ENCODE results near the gene MYO7B.

The MYO7B gene

GRCh38 chr2:127630864-127631540 lies 95.5 kb downstream of the MYO7B start:
- in situ Hi-C loops (cut with MboI; ENCODE audit: low sequenced_read_pairs): no loop called here
- no peak for DNase-seq (ENCODE audit: low spot score in 2 of 2)
- Histone ChIP-seq H3K27me3 (ENCODE audit: low read depth) (no peaks in the 10 kb centered on the region), H3K9me3 (no peaks in the 10 kb centered on the region), H3K36me3 (replicated peaks) (no peaks in the 10 kb centered on the region), H3K4me3 (no peak overlapping the region), H3K4me1 (no peaks in the 10 kb centered on the region)

DNA sequence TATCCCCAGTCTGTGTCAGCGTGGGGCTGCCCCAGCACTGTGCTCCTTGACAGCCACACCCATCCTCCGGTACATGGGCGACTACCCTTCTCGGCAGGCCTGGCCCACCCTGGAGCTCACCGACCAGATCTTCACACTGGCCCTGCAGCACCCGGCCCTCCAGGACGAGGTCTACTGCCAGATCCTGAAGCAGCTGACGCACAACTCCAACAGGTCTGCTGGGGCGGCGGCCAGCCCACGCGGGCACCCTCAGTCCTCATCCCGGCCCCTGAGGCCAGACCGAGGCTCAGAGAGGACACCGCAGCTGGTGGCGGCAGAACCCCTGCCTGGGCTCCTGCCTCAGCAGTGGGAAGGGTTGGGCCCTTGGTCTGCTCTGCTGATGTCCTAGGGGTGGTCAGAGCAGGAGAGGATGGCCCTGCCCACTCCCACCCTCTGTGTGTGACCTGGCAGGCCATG lies 96.1 kb downstream of the MYO7B start:
- no peaks in the 10 kb centered on the region for H3K36me3 ChIP-seq (replicated peaks)
- no peaks in the 10 kb centered on the region for H3K9me3 ChIP-seq
- no peaks in the 10 kb centered on the region for H3K4me1 ChIP-seq
- no peak for DNase-seq (ENCODE audit: low spot score in 2 of 2)
- in situ Hi-C loops (cut with MboI; ENCODE audit: low sequenced_read_pairs): no loop called here
- H3K4me3 ChIP-seq: no peak overlapping the region
- H3K27me3 ChIP-seq (ENCODE audit: low read depth): no peaks in the 10 kb centered on the region

- no peaks in the 10 kb centered on the region for H3K4me1 ChIP-seq
- H3K27me3 ChIP-seq (ENCODE audit: low read depth): no peaks in the 10 kb centered on the region
- no peak overlapping the region for H3K4me3 ChIP-seq
- H3K36me3 ChIP-seq (replicated peaks): no peaks in the 10 kb centered on the region
- in situ Hi-C loops (cut with MboI; ENCODE audit: low sequenced_read_pairs): no loop called here
- H3K9me3 ChIP-seq: no peaks in the 10 kb centered on the region
- no peak for DNase-seq (ENCODE audit: low spot score in 2 of 2)
Measured at GRCh38 chr2:127631997-127632581, 96.6 kb downstream of the MYO7B start.

GRCh38 chr2:127632592-127633489 lies 97.4 kb downstream of the MYO7B start:
- in situ Hi-C loops (cut with MboI; ENCODE audit: low sequenced_read_pairs): no loop called here

GRCh38 chr2:127633556-127634065 lies 98.1 kb downstream of the MYO7B start:
- Histone ChIP-seq H3K9me3 (no peaks in the 10 kb centered on the region), H3K4me3 (no peak overlapping the region), H3K4me1 (no peaks in the 10 kb centered on the region), H3K36me3 (replicated peaks) (no peaks in the 10 kb centered on the region), H3K27me3 (ENCODE audit: low read depth) (no peaks in the 10 kb centered on the region)
- in situ Hi-C loops (cut with MboI; ENCODE audit: low sequenced_read_pairs): no loop called here
- DNase-seq (ENCODE audit: low spot score in 2 of 2): no peak

More at GRCh38 chr2:127632592-127633489, 97.4 kb downstream of the MYO7B start:
- no peaks in the 10 kb centered on the region for H3K4me1 ChIP-seq
- H3K27me3 ChIP-seq (ENCODE audit: low read depth): no peaks in the 10 kb centered on the region
- H3K4me3 ChIP-seq: no peak overlapping the region
- H3K36me3 ChIP-seq (replicated peaks): no peaks in the 10 kb centered on the region
- no peak for DNase-seq (ENCODE audit: low spot score in 2 of 2)
- no peaks in the 10 kb centered on the region for H3K9me3 ChIP-seq

GRCh38 chr2:127634066-127634617 lies 98.7 kb downstream of the MYO7B start:
- no peak overlapping the region for H3K4me3 ChIP-seq
- DNase-seq (ENCODE audit: low spot score in 2 of 2): no peak
- in situ Hi-C loops (cut with MboI; ENCODE audit: low sequenced_read_pairs): no loop called here
- no peaks in the 10 kb centered on the region for H3K27me3 ChIP-seq (ENCODE audit: low read depth)
- no peaks in the 10 kb centered on the region for H3K4me1 ChIP-seq
- no peaks in the 10 kb centered on the region for H3K9me3 ChIP-seq
- H3K36me3 ChIP-seq (replicated peaks): no peaks in the 10 kb centered on the region

GRCh38 chr2:127634626-127635379 lies 99.3 kb downstream of the MYO7B start:
- H3K4me1 ChIP-seq: no peaks in the 10 kb centered on the region
- H3K36me3 ChIP-seq (replicated peaks): no peaks in the 10 kb centered on the region
- DNase-seq (ENCODE audit: low spot score in 2 of 2): no peak
- in situ Hi-C loops (cut with MboI; ENCODE audit: low sequenced_read_pairs): no loop called here
- no peaks in the 10 kb centered on the region for H3K27me3 ChIP-seq (ENCODE audit: low read depth)
- H3K9me3 ChIP-seq: no peaks in the 10 kb centered on the region
- no peak overlapping the region for H3K4me3 ChIP-seq

GRCh38 chr2:127635380-127636237 lies 100.1 kb downstream of the MYO7B start:
- no peaks in the 10 kb centered on the region for H3K4me1 ChIP-seq
- in situ Hi-C loops (cut with MboI; ENCODE audit: low sequenced_read_pairs): no loop called here
- H3K9me3 ChIP-seq: no peaks in the 10 kb centered on the region
- no peaks in the 10 kb centered on the region for H3K27me3 ChIP-seq (ENCODE audit: low read depth)
- H3K4me3 ChIP-seq: no peak overlapping the region
- H3K36me3 ChIP-seq (replicated peaks): no peaks in the 10 kb centered on the region
- no peak for DNase-seq (ENCODE audit: low spot score in 2 of 2)

DNA sequence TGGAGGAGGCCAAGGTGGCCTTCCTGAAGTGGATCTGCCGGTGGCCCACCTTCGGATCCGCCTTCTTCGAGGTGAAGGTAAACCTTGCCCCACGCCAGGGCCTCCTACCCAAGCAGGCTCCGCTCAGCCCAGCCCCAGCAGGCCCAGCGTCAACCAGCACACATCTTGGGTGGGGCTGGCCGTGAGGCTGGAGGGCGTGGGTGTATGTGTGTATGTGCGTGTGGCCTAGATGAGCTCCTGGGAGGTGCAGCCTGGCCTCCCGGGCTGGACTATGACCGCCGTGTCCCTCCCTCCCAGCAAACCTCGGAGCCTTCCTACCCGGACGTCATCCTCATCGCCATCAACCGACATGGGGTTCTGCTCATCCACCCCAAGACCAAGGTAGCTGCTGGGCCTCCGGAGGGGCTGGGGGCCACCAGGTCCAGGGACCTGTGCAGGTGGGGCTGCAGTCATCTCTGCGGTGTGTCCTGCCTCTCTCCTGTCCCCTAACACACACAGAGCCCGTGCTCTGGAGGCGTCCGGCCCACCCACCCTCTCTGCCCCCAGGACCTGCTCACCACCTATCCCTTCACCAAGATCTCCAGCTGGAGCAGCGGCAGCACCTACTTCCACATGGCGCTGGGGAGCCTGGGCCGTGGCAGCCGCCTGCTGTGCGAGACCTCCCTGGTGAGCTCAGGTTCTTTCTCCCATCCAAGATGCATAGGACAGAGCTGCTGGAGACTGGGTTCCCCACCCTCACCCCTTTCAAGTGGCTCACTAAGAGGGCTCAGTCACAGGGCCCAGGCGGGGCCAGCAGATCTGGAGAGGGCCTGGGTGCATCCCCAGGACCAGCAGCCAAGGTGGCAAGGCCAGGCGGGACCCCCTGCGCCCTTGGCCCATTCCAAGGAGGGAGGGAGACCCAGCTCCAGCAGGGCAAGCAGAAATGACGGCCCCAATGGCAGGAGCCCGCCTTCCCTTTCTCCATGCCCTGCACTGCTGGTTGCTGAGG lies 101.1 kb downstream of the MYO7B start:
- Histone ChIP-seq H3K4me3 (no peak overlapping the region), H3K27me3 (ENCODE audit: low read depth) (no peaks in the 10 kb centered on the region), H3K9me3 (no peaks in the 10 kb centered on the region), H3K4me1 (no peaks in the 10 kb centered on the region), H3K36me3 (replicated peaks) (no peaks in the 10 kb centered on the region)
- in situ Hi-C loops (cut with MboI; ENCODE audit: low sequenced_read_pairs): no loop called here
- DNase-seq (ENCODE audit: low spot score in 2 of 2): no peak

DNA sequence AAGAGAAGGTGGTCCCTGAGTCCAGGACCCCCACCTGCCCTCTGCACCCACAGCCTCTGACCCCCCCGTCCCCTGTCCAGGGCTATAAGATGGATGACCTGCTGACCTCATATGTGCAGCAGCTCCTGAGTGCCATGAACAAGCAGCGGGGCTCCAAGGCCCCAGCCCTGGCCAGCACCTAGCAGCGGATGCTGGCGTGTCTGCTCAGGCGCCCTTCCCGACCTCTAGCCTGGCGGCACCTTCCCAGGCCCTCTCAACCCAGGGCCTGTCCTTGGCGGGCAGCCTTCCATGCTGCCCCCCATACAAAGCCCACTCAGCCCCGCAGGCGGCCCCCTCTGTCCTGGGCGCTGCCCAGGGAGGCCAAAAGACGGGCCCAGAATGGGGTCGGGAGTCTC lies 101.8 kb downstream of the MYO7B start:
- in situ Hi-C loops (cut with MboI; ENCODE audit: low sequenced_read_pairs): no loop called here
- no peaks in the 10 kb centered on the region for H3K4me1 ChIP-seq

DNA sequence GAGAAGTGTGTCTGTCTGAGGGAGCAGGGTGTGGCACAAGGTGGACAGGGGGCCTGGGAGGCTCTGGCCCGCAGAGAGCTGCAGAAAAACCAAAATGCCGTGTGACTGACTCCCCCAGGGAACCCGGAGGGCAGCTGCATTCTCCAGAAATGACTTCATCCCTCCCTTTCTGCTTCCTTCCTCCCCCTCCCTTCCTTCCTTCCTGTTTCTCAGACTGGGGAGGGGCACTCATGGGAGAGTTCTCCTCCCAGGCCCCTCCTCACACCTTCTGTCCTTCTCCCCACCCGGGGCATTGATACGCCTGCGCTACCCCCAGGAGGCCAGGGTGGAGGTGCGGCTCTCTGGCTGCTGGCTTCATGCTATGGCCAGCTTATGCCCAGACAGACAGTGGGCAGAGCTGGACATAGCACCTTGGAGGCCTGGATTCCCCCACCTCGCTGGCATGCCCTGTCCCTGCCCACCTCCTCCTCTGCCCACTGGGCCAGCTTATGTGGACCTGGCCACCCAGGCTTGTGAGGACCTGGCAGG lies 102.3 kb downstream of the MYO7B start:
- no peaks in the 10 kb centered on the region for H3K9me3 ChIP-seq
- H3K36me3 ChIP-seq (replicated peaks): no peaks in the 10 kb centered on the region
- H3K27me3 ChIP-seq (ENCODE audit: low read depth): no peaks in the 10 kb centered on the region
- in situ Hi-C loops (cut with MboI; ENCODE audit: low sequenced_read_pairs): no loop called here
- no peak overlapping the region for H3K4me3 ChIP-seq
- no peaks in the 10 kb centered on the region for H3K4me1 ChIP-seq
- DNase-seq (ENCODE audit: low spot score in 2 of 2): no peak

More for the DNA sequence above, 101.8 kb downstream of the MYO7B start:
- Histone ChIP-seq H3K4me3 (no peak overlapping the region), H3K36me3 (replicated peaks) (no peaks in the 10 kb centered on the region), H3K9me3 (no peaks in the 10 kb centered on the region), H3K27me3 (ENCODE audit: low read depth) (no peaks in the 10 kb centered on the region)
- DNase-seq (ENCODE audit: low spot score in 2 of 2): no peak

Data from HAP-1 (cell line).